GM21786 (cell line): ENCODE results near the gene TFCP2.
"Not testable (repeated sequence)": the region's sequence is repeated elsewhere in the genome, so short reads cannot be mapped to it uniquely, and the experiment has no call there.

Experiments used
- ATAC-seq: cut with Tn5 transposase; IDR thresholded peaks from one replicate; pipeline ENCODE4 v1.9.1; 2021; ENCODE audit not compliant: unreplicated experiment

TFCP2 gene

DNA sequence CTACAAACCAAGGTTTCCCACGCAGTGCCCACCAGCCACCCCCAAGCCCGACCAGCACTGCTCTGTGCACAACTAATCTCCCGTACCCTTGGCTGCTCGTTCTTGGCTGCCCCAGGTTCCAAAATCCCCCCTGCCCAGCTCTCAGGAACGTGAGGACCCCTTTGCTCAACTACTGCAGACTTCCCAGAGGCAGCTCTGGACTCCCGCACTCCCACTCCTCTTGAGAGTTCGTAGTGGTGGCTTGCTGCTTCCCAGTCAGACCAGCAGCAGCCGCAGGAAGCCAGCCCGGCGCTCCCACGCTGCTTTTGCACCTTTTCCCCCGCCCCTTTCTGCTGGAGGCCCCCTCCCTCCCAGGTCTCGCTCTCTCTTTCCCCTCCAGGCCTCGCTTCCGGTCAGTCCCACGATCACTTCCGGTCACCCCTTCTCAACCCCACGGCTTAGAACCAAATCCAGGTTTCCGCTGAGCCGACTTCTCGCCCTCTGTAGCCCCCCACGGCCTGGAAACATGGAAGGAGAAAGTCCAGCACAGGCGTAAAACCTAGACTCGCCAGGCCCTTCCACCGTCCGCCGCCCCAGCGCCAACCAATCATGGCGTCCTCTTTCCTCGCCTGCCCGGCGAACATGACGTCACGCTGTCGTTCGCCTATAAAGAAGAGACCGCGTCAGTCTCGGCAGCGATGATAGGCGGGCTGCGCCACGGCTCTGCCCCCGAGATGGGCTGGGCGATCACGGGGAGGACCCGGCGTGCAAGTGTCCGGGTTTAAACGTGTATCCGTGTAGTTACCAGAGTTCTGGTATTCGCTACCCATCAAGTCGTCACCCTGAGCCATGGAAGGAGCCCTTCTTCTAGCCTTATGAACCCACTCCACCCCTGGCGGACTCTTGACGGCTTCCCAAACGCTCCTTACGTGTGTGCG lies at the start of gene TFCP2:
TFCP2 (minus strand) TSS at position 621 of the 917 bp plus-strand sequence. CDS start 713 bp downstream, outside the sequence.
- ATAC-seq: peak; percentile 92

DNA sequence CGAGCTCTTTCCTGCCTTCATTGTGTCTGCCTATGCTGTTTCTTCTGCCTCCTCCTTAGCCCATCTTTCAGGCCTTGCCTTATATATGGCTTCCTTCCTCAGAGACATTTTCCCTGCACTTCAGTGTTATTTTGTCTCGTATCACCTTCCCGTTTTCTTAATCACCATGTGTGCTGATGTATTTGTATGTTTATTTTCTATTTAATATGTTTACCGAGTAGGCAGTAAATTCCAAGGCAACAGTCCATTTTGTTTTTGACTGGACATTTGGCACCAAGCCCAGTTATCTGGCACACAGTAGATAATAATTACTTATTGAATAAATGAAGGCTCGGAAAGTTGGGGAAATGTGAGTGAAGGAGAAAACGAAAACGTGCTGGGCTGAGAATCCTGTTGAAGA lies 49.5 kb upstream of the TFCP2 start:
- no peak for ATAC-seq

GRCh38 chr12:51219857-51220256 lies 46.9 kb upstream of the TFCP2 start:
- not testable (repeated sequence) for ATAC-seq

GRCh38 chr12:51219322-51219721 lies 46.4 kb upstream of the TFCP2 start:
- no peak for ATAC-seq

GRCh38 chr12:51218607-51219161 lies 45.7 kb upstream of the TFCP2 start:
- no peak for ATAC-seq

DNA sequence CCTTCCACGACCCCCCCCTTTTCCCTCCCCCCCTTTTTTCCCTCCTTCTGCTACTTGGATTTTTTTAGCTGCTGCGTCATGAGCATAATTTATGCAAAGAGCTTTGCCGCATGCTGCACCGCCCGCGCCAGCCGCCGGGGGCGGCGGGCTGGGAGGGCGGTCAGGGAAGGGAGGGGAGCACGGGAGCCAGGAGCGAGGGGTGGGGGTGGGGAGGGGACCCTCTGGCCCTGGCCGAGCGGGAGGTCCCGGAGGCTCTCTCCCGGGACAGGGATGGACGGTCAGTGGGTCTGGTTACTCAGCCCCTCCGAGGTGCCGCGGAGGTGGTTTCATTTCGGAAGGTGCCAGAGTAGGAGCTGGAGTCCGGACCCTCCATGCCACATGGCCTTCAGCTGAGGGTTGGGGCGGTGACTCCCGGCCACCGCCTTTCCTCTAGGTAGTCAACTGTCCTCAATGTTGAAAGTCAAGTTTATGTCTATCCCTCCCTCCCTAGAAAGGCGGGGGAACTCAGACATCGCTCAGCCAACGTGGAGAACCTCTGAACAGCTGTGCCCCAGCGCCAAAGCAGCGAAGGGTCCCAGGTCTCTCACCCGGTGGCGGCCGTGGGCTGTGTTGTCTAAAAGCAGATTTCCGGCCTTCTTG lies 45.2 kb upstream of the TFCP2 start, which contains the start of gene POU6F1:
POU6F1 (minus strand) TSS at position 95 of the 639 bp plus-strand sequence. CDS start 11,226 bp downstream, outside the sequence.
- ATAC-seq: peak; percentile 69

- peak; percentile 48 for ATAC-seq
These were observed 44.4 kb upstream of the TFCP2 start for GRCh38 chr12:51217133-51217967.

GRCh38 chr12:51216642-51217041 lies 43.7 kb upstream of the TFCP2 start:
- no peak for ATAC-seq

DNA sequence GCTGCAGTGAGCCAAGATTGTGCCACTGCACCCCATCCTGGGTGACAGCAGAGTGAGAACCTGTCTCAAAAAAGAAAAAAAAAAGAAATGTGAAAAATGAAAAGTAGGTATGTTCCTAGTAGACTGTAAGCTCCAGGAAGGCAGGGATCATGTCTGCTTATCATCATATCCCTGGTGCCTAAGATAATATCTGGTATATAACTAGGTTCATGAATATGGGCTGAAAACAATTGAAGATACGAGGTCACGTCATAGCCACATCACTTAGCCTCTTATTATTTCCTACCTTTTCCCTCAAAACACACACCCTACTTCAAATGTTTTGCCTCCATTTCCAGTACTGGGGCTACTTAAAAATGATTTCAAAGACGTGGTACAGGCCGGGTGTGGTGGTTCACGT lies 42.0 kb upstream of the TFCP2 start:
- ATAC-seq: no peak

- ATAC-seq: no peak
These were observed 37.9 kb upstream of the TFCP2 start for GRCh38 chr12:51210690-51211395.

DNA sequence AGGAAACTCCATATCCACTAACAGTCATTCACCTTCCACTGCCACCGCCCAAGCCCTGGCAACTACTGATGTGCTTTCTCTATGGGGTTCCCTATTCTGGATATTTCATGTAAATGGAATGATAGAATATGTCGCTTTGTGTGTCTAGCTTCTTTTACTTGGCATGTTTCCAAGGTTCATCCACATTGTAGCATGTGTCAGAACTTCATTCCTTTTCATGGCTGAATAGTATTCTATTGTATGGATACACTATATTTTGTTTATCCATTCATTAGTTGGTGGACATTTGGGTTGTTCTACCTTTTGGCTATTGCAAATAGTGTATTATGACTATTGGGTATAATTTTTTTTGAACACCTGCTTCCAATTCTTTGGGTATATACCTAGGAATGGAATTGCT lies 36.3 kb upstream of the TFCP2 start:
- ATAC-seq: no peak

DNA sequence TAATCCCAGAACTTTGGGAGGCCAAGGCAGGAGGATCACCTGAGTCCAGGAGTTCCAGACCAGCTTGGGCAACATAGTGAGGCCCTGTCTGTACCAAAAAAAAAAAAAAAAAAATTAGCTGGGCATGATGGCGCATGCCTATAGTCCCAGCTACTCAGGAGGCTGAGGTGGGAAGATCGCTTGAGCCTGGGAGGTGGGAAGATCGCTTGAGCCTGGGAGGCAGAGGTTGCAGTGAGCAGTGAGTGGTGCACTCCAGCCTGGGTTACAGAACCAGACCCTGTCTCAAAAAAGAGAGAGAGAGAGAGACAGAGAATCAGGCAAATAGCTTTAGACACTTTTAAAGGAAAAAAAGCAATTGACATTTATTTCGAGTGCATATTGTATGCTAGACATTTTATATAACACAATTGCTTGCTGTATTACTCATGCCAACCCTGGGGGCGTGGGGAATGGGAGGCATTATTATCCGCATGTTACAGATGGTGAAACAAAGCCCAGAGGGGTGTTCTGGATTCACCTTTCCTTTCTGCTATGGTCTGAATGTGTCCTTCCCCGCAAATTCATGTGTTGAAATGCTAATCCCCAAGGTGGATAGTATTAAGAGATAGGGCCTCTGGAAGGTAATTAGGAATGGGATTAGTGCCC lies 35.2 kb upstream of the TFCP2 start:
- ATAC-seq: no peak

- ATAC-seq: no peak
These were observed 32.4 kb upstream of the TFCP2 start for GRCh38 chr12:51205350-51205749.

- no peak for ATAC-seq
These were observed 29.8 kb upstream of the TFCP2 start for GRCh38 chr12:51202718-51203117.

- no peak for ATAC-seq
These were observed 27.9 kb upstream of the TFCP2 start for GRCh38 chr12:51200806-51201205.

DNA sequence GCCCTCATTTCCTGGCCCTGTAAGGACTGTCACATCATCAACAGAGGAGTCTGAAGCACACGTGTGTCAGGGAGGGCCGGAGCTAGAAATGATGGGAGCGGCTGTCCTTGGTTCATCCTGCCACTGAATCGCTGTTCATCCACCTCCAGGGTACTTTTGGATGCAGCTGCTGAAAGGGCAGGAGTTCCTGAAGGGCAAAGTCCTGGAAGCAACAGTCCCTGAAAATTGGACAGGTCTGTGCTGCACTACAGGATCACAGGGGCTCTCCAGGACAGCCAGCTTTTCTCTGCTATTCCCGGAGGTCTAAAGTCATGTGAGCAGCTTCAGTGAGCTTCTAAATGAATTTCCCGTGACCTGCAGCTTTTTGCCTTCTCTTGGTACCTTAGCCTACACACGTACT lies 27.2 kb upstream of the TFCP2 start:
- no peak for ATAC-seq

DNA sequence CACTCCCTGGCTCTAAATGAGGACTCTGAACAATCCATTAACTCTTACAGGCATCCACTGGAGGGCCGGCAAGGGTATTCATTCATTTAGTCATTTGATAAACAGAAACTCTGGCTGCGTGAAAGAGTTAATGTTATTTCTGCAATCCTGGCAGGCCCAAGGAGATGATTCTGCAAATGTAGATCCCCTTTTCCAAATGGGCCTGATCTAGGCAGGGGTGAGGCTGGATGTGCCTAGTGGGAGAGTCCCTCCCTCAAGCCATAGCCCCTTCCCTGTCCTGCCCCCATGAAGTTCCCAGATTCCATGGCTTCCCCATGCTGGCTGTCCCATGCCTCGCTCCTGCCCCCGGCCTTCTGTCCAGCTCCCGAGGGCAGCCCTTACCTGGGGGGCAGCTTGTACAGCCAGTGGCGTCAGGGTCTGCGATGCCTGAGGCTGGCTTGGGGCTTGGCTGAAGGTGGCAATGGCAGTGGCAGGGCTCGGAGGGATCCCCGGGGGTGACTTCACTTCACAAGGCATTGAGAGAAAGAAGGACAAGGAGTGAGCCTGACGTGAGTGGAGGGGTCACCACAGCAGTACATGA lies 26.5 kb upstream of the TFCP2 start:
- no peak for ATAC-seq

GRCh38 chr12:51198568-51199365 lies 25.8 kb upstream of the TFCP2 start:
- no peak for ATAC-seq
